Hematopoietic multipotent progenitor cell (in vitro differentiated cells): ENCODE measurements around the gene PNCK. TPM values are rescaled to one million over a fixed set of nuclear protein-coding genes. Genes with fewer than 3 reads are reported as not detected.
"Not testable (repeated sequence)": the region's sequence is repeated elsewhere in the genome, so short reads cannot be mapped to it uniquely, and the experiment has no call there.

ENCODE experiments used
- DNase-seq, 3 donors: peaks; one replicate each; pipeline ENCODE4 v3.0.0-alpha.2; 2011 to 2015; ENCODE audit warnings: low read depth in 2 of 3, low spot score in 2 of 3
- total RNA-seq: library from RNA; depleted of rRNA; stranded (reverse); fragments of >200 nt; gene quantifications from one replicate; pipeline ENCODE4 v1.2.3, GENCODE V29; 2012

PNCK gene
- total RNA-seq, 1 donor, result not detected

DNA sequence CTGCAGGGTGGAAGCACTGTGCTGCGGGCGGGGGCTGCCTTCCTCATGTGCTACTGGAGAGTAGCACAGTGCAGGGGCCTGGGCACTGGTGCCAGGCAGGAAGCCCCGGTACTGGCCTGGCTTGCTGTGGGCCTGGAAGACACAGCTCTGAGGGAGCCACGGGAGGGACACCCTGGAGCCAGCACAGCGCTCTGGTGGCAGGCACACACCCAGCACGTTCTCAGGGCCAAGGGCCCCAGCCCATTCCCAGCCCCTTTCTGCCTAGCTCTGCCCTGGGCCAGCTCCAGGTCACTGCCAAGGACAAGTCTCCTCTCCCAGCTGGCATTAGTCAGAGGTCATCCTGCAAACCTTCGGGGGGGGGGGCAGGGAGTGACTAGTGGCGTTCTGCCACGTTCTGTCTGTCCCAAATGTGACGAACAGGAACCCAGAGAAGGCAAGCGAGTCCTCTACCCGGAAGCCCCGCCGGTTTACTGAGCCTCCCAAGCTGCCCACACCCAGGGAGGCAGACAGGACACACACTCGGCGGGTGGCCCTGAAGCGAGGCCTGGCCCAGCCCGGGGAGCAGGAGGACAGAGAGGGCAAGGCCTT, 26.3 kb upstream of the PNCK start:
- not testable (repeated sequence) for DNase-seq

DNA sequence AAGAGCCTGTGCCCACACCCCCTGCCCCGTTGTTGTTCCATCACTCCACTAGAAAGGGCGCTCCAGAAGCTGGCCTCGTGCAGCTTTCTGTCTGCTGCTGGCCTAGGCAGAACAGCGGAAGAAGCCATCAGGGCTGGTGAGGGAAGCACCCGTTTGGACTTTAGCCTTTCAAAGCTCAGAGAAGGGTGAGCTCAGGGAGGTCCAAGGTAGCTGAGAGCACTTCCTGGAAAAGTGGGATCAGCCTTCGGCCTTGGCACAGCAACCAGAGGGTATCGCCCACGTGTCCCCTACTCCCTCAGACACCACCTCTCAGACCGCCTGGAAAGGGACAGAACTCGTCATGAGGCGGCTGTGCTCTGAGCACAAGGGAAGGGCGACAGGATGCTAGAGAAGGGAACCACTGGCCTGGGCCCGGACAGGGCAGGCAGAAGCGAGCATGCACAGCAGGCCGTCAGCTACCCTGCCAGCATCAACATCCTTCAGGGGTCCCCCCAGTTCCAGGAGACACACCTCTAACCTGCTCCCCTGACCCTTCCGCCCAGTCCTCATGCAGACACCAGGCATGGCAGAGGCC, 25.7 kb upstream of the PNCK start:
- DNase-seq, result not testable (repeated sequence)

DNA sequence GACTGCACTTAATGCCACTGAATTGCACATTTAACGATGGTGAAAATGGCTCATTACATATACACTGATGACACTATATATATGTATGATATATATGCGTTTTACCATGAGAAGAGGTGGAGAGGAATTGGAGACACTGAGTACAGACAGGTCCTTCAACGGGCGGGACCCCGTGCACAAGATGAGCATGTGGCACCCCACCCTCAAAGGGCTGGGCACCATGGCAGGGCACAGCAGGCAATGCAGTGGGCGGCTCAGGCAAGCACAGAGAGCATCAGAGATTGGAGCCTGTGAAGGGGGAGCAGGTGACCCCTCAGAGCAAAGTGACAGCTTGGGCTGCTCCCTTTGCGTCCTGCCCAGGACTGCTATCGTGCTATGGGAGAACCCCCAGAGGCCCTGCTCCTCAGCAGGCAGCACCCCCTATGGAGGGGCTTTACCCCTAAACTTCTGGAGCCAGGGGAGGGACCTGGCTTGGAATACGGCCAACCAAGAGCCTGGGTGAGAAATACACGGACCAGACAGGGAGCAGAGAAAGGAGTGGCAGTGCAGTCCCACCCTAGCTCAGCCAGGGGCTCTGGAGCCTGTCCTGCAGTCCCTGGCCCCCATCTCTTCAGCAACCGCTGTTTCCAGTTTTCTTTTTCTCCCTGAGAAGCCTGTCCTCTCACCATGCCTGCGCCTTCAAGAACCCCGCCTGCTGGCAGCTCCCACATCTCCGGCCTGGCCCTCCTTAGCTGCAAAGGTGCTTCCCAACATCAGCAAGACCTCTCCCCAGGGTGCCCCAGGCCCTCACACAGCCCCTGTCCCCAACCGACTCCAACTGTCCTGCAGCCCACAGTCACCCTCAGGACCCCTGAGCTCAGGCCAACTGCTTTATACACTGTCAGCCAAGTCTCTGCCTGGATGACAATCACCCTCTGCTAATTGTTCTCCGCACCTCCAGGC, 24.6 kb upstream of the PNCK start:
- DNase-seq, result no peak

DNA sequence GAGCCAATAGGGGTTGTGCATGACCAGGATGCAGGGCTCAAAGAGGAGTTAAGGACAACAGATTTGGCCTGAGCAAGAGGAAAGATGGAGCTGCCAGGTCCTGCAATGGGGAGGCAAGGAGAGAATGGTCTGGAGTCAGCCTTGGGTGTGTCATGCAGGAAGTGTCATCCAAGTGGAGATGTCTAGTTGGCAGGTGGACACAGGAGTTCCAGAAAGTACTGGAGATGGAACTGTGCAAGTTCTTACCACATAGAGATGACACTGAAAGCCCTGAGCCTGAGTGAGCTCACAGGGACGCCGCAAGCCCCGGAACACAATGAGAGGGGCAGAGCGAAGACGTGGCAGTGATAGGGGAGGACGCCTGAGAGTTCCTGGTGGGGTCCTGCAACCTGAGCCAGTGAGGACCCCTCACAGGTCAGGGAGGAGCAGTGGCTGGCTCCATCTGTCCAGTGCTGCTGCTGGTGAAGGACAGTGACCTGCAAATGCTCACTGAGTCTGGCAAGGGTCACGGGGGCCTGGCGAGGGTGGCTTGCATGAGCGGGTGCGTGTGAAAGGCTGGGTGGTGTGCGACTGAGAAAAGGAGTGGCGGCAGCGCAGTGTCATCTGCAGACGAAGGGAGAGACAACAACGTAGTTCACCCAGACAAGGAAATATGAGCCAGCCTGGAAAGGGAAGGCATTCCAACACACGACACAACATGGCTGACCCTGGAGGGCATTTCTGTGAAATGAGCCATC, 23.5 kb upstream of the PNCK start:
- not testable (repeated sequence) for DNase-seq

DNA sequence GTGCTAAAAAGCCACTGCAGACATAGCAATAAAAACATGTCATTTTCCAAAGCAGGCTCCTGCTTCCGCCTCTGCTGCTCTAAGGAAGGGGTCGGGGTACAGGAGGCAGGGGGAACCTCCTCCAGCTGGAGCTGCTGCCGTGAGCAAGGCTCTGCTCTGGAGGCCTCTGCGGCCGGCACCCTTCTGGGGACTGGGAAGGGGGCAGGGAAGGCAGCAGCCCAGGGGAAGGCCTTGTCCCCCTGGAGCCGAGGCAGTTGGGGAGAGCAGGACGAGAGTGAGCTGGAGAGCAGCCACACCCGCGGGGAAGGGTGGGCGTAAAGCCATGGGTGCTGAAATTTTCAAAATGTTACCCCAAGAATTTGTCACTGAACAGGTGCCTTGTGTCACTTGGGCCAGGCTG, 22.9 kb upstream of the PNCK start:
- DNase-seq, result not testable (repeated sequence)

DNA sequence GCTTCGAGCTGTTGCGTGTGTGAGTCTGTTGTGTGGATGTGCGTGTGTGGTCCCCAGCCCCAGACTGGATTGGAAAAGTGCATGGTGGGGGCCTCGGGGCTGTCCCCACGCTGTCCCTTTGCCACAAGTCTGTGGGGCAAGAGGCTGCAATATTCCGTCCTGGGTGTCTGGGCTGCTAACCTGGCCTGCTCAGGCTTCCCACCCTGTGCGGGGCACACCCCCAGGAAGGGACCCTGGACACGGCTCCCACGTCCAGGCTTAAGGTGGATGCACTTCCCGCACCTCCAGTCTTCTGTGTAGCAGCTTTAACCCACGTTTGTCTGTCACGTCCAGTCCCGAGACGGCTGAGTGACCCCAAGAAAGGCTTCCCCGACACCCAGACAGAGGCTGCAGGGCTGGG, 22.5 kb upstream of the PNCK start:
- no peak for DNase-seq

DNA sequence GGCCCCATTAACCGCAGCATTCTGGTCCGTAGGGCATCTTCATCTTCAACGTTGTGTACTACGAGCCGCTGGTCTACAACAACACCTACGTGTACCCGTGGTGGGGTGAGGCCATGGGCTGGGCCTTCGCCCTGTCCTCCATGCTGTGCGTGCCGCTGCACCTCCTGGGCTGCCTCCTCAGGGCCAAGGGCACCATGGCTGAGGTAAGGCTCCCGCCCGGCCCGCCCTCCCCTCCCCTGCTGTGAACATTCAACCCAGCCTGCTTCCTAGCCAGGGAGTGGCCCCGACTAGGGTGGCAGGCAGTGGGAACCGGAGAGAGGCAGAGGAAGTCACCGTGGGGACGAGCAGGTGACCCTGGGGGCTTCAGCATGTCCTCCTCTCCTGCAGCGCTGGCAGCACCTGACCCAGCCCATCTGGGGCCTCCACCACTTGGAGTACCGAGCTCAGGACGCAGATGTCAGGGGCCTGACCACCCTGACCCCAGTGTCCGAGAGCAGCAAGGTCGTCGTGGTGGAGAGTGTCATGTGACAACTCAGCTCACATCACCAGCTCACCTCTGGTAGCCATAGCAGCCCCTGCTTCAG, 21.2 kb upstream of the PNCK start:
- no peak for DNase-seq

DNA sequence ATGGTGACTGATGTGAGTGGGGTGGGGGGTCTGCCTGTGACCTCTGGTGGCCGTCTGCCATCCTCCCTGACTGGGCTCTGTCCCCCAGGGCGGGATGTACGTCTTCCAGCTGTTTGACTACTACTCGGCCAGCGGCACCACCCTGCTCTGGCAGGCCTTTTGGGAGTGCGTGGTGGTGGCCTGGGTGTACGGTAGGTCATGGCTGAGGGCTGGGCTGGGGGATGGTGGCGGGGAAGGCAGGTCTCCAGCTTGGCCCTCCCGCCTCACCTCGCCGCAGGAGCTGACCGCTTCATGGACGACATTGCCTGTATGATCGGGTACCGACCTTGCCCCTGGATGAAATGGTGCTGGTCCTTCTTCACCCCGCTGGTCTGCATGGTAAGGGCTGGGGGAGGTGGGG, 20.6 kb upstream of the PNCK start:
- DNase-seq, result not testable (repeated sequence)

DNA sequence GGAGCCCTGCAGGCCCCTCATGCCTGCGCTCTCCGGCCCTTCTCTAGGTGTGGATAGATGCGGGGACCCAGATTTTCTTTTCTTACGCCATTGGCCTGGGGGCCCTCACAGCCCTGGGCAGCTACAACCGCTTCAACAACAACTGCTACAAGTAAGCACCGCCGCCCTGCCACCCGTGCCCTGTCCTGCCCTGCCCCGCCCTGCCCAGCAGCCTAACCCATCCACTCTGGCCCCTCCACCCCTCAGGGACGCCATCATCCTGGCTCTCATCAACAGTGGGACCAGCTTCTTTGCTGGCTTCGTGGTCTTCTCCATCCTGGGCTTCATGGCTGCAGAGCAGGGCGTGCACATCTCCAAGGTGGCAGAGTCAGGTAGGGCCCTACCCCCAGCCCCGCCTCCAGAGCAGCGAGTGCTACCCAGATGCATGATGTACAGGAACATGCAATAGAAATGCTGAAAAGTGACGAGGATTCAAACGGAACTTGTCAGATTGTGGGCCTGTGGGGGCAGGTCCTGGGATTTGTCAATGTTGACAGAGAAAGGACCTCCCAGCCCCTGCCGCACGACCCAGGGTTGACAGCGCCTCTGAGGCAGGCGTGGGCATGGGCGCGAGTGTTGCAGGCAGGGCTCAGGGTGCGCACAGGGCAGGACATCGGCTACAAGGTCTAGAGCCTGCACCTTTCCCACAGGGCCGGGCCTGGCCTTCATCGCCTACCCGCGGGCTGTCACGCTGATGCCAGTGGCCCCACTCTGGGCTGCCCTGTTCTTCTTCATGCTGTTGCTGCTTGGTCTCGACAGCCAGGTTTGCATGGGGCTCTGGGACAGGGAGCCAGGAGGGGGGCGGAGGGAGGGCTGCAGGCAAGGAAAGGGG, 19.8 kb upstream of the PNCK start:
- no peak for DNase-seq

DNA sequence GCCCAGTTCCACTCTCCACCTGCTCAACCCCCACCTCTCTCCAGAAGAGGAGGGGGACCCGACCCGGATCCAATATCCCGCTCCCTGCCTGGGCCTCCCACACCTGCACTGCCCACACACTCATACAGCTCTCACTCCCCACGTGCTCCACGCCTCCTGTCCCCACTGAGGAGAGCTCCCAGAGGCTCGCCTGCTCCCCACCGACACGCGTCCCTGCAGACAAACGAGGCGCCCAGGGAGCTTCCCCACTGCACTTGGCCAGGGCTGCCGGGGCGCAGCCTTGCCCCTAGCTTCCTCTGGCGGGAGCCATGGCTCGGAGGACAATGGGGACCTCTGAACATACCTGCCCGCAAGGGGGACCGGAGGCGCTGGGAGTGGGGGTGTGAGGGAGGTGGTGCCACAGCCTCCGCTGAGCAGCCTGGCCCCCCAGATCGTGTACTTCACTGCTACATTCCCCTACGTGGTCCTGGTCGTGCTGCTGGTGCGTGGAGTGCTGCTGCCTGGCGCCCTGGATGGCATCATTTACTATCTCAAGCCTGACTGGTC, 19.1 kb upstream of the PNCK start:
- DNase-seq, result no peak

DNA sequence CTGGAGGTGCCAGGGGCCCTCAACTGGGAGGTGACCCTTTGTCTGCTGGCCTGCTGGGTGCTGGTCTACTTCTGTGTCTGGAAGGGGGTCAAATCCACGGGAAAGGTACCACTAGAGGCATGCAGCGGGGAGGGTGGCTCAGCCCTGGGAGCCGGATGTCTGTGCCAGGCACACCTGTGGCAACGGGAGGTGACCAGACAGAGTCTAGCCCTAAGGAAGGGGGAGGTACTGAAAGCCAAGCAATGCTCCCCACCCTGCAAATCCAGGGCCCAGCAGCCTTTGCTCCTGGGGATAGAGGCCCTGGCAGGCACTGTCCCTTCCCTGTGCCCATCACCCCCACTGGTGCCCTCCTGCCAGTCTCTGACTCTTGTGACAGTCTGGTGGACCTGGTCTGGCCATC, 18.4 kb upstream of the PNCK start:
- no peak for DNase-seq

DNA sequence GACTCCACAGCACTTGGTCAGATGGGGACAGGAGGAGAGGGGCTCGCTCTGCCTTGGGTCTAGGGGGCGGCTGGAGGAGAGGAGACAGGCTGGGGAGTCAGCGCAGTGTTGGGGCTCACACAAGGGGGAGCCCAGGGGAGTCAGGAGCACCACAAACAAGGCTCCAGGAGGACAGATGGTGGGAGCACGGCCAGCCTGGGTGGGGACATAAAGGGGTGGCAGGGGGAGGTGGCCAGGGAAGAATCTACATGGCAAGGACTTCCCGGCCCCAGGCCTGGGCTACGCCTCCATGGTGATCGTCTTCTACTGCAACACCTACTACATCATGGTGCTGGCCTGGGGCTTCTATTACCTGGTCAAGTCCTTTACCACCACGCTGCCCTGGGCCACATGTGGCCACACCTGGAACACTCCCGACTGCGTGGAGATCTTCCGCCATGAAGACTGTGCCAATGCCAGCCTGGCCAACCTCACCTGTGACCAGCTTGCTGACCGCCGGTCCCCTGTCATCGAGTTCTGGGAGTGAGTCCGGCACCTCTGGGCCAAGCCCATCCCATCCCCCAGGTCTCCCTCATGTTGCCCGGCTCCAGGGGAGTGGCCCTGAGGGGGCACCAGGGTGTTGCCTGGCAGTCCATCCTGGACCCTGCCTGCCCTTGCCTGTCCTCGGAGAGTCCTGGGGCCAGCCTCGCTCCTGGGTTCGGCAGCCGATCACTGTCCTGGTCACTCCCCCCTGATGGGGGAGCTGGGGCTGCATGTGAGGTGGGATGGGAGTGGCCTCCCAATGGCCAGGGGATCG, 17.6 kb upstream of the PNCK start:
- not testable (repeated sequence) for DNase-seq

DNA sequence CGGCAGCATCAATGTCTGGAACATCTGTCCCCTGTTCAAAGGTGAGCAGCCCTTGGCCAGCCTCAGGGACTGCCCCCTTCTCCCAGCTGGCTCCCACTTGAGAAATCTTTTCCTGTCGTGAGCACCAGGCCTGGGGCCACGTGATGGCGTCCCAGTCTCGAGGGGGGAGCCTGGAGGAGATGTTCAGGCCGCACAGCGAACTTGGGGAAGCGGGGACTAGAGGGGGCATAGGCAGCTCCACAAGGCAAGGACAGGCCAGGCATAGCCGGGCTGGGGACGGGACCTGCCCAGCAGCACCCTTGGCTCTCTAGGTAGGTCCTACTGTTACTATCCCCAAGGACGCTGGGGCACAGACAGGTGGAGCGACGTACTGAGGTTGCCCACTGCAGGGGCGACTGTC, 16.9 kb upstream of the PNCK start:
- no peak for DNase-seq

DNA sequence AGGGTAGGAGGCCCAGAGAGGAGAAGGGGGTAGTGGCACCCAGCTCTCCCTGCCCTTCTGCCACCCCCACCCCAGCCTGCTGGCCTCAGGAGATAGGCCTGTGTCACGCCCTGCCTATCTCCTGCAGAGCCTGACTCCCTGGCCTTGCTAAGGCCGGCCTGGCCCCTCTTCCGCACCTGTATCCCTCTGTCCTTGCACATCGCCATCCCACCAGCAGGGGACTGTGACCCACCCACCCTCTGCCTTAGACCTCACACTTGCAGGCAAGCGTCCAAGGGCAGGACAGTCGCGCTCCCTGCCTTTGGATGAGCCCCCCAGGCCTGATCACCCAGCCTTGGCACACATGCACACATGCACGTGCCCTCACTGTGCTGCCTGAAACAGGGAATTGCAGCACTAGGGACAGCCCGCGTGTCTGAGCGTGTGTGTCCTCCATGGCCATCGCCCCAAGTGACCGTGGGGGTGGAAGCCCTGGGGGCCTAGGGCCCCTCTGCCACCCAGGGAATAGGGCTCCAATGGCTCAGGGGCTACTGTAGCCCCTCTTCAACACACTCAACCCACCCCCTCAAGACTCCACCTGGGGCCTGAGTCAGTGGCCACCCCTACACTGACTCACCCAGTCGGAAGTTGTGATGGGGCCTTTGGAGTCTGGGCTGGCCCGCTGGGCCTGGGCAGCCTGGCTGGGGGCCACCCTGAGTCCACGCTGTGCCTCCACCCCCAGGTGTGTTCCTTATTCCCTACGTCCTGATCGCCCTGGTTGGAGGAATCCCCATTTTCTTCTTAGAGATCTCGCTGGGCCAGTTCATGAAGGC, 16.2 kb upstream of the PNCK start:
- DNase-seq, result no peak

DNA sequence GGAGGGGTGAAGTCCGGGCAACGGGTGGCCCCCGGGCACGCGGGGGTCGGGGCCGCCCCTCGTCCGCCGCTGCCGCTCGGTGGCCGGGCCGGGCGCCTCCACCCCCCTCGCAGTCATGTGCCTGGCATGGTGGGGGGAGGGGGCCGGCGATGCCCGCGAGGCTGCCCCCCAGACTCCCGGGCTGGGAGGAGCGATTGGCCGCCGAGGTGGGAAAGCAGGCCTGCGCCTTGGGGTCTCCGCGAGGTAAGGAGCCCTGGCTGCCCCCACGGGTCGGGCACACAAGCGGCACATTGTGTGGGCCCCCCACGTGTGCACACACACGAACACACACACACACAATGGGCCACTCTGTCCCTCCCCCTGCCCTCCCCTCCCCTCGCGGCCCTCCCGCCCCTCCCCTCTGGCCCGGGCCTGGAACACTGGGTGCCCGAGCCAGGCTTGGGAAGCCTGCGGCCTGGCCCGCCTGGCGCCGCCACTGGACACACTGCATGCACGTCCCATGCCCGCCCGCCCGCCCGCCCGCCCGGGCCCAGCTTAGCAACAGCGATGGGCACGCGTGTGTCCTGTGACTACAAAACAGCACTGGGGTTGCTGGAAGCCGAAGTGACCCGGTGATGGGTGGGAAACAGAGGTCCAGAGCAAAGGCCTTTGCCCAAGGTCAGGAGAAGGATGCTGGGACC, 15.4 kb upstream of the PNCK start:
- DNase-seq, result no peak

DNA sequence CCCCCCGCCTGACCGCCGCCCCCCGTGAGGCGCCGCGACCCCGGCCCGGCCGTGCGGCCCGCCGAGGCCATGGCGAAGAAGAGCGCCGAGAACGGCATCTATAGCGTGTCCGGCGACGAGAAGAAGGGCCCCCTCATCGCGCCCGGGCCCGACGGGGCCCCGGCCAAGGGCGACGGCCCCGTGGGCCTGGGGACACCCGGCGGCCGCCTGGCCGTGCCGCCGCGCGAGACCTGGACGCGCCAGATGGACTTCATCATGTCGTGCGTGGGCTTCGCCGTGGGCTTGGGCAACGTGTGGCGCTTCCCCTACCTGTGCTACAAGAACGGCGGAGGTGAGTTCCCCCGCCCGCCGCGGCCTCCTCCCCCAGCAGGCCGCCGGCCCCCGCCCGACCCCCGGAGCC, 14.9 kb upstream of the PNCK start:
- no peak for DNase-seq

DNA sequence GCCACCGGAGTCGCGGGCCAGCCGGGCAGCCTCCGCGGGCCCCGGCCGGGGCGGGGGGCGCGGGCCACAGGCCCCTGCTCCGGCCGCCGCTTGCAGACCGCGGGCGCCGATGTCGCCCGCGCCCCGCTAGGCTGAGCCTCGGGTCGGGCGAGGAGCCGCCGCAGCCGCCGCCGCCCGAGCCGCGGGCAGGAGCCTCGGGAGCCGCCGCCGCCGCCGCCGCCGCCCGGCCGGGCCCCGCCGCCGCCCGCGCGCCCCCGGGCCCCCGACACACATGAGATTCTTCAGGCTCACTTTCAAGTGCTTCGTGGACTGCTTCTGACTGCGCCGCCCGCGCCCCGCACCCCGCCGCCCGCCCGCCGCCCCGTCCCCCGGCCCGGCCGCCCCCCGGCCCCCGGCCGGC, 14.5 kb upstream of the PNCK start:
- no peak for DNase-seq
